ENCODE results near the gene HKDC1.

HKDC1 gene

DNA sequence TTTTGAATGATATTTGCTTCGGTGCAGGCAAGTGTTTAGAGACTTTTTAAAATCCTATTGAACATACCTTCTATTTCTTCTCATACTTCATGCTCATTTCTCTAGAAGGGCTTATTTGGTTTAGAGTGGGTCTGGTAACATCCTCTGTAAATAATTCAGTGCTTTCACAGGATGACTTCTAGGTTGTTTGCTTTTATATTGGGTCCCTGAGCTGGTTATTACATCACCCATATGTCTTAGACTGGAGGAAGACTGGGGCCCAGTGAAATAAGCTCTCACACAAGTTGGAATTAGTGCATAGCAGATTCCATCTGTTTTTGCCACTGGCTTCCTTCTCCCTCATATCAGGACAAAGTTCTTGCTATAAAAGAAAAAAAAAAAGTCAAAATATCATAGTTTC, 33.6 kb upstream of the HKDC1 start:
- no peak for DNase-seq (ENCODE audit: low read depth in 1 of 2, low spot score in 1 of 2)
- Histone ChIP-seq H3K27me3 (ENCODE audit: insufficient read depth, poor library complexity, severe bottlenecking) (no peaks in the 10 kb centered on the region), H3K4me3 (replicated peaks; ENCODE audit: insufficient read depth, low read length) (no peak overlapping the region), H3K27ac (replicated peaks) (no peak overlapping the region)
- TF ChIP-seq, protein P1, sequence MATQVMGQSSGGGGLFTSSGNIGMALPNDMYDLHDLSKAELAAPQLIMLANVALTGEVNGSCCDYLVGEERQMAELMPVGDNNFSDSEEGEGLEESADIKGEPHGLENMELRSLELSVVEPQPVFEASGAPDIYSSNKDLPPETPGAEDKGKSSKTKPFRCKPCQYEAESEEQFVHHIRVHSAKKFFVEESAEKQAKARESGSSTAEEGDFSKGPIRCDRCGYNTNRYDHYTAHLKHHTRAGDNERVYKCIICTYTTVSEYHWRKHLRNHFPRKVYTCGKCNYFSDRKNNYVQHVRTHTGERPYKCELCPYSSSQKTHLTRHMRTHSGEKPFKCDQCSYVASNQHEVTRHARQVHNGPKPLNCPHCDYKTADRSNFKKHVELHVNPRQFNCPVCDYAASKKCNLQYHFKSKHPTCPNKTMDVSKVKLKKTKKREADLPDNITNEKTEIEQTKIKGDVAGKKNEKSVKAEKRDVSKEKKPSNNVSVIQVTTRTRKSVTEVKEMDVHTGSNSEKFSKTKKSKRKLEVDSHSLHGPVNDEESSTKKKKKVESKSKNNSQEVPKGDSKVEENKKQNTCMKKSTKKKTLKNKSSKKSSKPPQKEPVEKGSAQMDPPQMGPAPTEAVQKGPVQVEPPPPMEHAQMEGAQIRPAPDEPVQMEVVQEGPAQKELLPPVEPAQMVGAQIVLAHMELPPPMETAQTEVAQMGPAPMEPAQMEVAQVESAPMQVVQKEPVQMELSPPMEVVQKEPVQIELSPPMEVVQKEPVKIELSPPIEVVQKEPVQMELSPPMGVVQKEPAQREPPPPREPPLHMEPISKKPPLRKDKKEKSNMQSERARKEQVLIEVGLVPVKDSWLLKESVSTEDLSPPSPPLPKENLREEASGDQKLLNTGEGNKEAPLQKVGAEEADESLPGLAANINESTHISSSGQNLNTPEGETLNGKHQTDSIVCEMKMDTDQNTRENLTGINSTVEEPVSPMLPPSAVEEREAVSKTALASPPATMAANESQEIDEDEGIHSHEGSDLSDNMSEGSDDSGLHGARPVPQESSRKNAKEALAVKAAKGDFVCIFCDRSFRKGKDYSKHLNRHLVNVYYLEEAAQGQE (IDR thresholded peaks at IDR 0.05; ENCODE audit: insufficient replicate concordance, low read depth) = no peak
- TF ChIP-seq POLR2AphosphoS5 (IDR thresholded peaks at IDR 0.05; ENCODE audit: low read depth) (no peak), GABPA (IDR thresholded peaks at IDR 0.05; ENCODE audit: low read depth) (no peak), SPI1 (IDR thresholded peaks at IDR 0.05; ENCODE audit: borderline replicate concordance, low read depth) (no peak)
- TF ChIP-seq, protein P2, sequence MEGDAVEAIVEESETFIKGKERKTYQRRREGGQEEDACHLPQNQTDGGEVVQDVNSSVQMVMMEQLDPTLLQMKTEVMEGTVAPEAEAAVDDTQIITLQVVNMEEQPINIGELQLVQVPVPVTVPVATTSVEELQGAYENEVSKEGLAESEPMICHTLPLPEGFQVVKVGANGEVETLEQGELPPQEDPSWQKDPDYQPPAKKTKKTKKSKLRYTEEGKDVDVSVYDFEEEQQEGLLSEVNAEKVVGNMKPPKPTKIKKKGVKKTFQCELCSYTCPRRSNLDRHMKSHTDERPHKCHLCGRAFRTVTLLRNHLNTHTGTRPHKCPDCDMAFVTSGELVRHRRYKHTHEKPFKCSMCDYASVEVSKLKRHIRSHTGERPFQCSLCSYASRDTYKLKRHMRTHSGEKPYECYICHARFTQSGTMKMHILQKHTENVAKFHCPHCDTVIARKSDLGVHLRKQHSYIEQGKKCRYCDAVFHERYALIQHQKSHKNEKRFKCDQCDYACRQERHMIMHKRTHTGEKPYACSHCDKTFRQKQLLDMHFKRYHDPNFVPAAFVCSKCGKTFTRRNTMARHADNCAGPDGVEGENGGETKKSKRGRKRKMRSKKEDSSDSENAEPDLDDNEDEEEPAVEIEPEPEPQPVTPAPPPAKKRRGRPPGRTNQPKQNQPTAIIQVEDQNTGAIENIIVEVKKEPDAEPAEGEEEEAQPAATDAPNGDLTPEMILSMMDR (IDR thresholded peaks at IDR 0.05; ENCODE audit: insufficient read depth, low read length) = no peak

DNA sequence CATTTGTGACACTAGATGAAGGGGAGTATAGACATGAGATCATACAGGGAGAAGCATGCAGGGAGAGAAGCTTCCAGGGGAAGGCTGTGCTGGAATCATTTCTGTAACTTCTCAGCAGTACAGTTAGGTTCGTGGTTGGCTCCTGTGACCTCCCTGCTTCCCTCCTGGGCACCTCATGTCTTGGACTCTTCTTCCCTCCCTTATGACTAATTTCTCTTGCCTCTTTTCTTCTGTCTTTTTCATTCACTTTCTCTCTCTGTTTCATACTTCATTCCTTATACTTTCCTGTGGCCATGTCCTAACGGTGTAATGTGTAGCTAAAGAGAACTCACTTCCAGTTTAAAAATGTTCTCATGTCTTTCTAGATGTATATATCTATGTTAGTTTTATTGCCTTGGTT, 19.1 kb upstream of the HKDC1 start:
- DNase-seq (ENCODE audit: low read depth in 1 of 2, low spot score in 1 of 2) = no peak
- H3K27me3 ChIP-seq (ENCODE audit: insufficient read depth, poor library complexity, severe bottlenecking) = no peaks in the 10 kb centered on the region
- no peak overlapping the region for H3K27ac ChIP-seq (replicated peaks)
- H3K4me3 ChIP-seq (replicated peaks; ENCODE audit: insufficient read depth, low read length) = no peak overlapping the region
- no peak for TF ChIP-seq GABPA (IDR thresholded peaks at IDR 0.05; ENCODE audit: low read depth)
- TF ChIP-seq, protein P2 (IDR thresholded peaks at IDR 0.05; ENCODE audit: insufficient read depth, low read length) = no peak
- TF ChIP-seq, protein P1 (IDR thresholded peaks at IDR 0.05; ENCODE audit: insufficient replicate concordance, low read depth) = no peak
- TF ChIP-seq SPI1 (IDR thresholded peaks at IDR 0.05; ENCODE audit: borderline replicate concordance, low read depth) = no peak
- TF ChIP-seq POLR2AphosphoS5 (IDR thresholded peaks at IDR 0.05; ENCODE audit: low read depth) = no peak

DNA sequence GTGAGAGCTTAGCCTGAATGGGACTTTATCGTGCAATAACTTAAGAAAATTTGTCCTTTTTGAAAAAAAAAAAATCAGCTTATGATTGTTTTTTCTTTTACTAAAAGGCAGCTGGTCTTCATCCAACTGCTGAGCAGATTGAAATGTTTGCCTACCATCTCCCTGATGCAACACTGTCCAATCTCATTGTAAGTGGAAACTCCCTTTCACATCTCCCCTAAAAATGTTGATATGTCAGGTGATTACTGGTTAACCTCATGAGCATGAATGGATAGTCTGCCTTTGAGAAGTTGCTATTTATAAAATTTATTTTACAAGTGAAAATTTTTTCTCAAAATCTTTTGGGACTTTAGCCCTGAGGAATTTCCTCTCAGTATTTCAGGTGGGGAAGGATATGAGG, 17.8 kb upstream of the HKDC1 start:
- Histone ChIP-seq H3K27ac (replicated peaks) (no peak overlapping the region), H3K27me3 (ENCODE audit: insufficient read depth, poor library complexity, severe bottlenecking) (no peaks in the 10 kb centered on the region), H3K4me3 (replicated peaks; ENCODE audit: insufficient read depth, low read length) (no peak overlapping the region)
- TF ChIP-seq, protein P1 (IDR thresholded peaks at IDR 0.05; ENCODE audit: insufficient replicate concordance, low read depth) = no peak
- no peak for TF ChIP-seq POLR2AphosphoS5 (IDR thresholded peaks at IDR 0.05; ENCODE audit: low read depth)
- TF ChIP-seq SPI1 (IDR thresholded peaks at IDR 0.05; ENCODE audit: borderline replicate concordance, low read depth) = no peak
- TF ChIP-seq, protein P2 (IDR thresholded peaks at IDR 0.05; ENCODE audit: insufficient read depth, low read length) = no peak
- no peak for TF ChIP-seq GABPA (IDR thresholded peaks at IDR 0.05; ENCODE audit: low read depth)
- no peak for DNase-seq (ENCODE audit: low read depth in 1 of 2, low spot score in 1 of 2)

Measured in HL-60 (cell line).